SK-N-SH treated with all-trans-retinoic acid at 6 μM for 48 hours (cell line): Measurements from ENCODE around the gene UBE2S.

Experiments
- ARNTL ChIP-seq: fragments of 450-650 bp; formaldehyde crosslinking; IDR thresholded peaks from 2 replicates; pipeline ENCODE4 v1.5.0; 2020; ENCODE audit warnings: low read depth, mild to moderate bottlenecking, moderate library complexity, borderline replicate concordance
- ESRRG ChIP-seq: fragments of 250-450 bp; sonication (Bioruptor Pico); IDR thresholded peaks from 2 replicates; pipeline ENCODE4 v1.6.1; 2021; ENCODE audit warnings: mild to moderate bottlenecking
- GLIS3 ChIP-seq: fragments of 250-450 bp; sonication (Bioruptor Pico); IDR thresholded peaks from 2 replicates; pipeline ENCODE4 v1.5.0; 2020; ENCODE audit warnings: mild to moderate bottlenecking, moderate library complexity
- RARB ChIP-seq: fragments of 250-450 bp; sonication (Bioruptor Pico); IDR thresholded peaks from 2 replicates; pipeline ENCODE4 v1.8.0; 2021; ENCODE audit warnings: mild to moderate bottlenecking, moderate library complexity
- ZFP3 ChIP-seq: fragments of 250-450 bp; sonication (Bioruptor Pico); IDR thresholded peaks from 2 replicates; pipeline ENCODE4 v1.5.0; 2020; ENCODE audit warnings: mild to moderate bottlenecking, moderate library complexity
- ZFP30 ChIP-seq: fragments of 450-650 bp; formaldehyde crosslinking; IDR thresholded peaks from 2 replicates; pipeline ENCODE4 v1.5.0; 2022; ENCODE audit warnings: mild to moderate bottlenecking, moderate library complexity
- ZNF8 ChIP-seq: fragments of 450-650 bp; formaldehyde crosslinking; IDR thresholded peaks from 2 replicates; pipeline ENCODE4 v1.5.0; 2020; ENCODE audit warnings: mild to moderate bottlenecking, moderate library complexity
- TF ChIP-seq, protein P1 (sequence below): fragments of 250-450 bp; sonication (Bioruptor Pico); IDR thresholded peaks from 2 replicates; pipeline ENCODE4 v1.8.0; 2020; ENCODE audit warnings: mild to moderate bottlenecking, moderate library complexity, borderline replicate concordance
- TF ChIP-seq, protein P2 (sequence below): fragments of 250-450 bp; sonication (Bioruptor Pico); IDR thresholded peaks from 2 replicates; pipeline ENCODE4 v1.8.0; 2021; ENCODE audit warnings: low read depth, mild to moderate bottlenecking, moderate library complexity, borderline replicate concordance
- TF ChIP-seq, protein P3 (sequence below): fragments of 250-450 bp; sonication (Bioruptor Pico); IDR thresholded peaks from 2 replicates; pipeline ENCODE4 v1.5.1; 2021; ENCODE audit warnings: mild to moderate bottlenecking, moderate library complexity

DNA sequence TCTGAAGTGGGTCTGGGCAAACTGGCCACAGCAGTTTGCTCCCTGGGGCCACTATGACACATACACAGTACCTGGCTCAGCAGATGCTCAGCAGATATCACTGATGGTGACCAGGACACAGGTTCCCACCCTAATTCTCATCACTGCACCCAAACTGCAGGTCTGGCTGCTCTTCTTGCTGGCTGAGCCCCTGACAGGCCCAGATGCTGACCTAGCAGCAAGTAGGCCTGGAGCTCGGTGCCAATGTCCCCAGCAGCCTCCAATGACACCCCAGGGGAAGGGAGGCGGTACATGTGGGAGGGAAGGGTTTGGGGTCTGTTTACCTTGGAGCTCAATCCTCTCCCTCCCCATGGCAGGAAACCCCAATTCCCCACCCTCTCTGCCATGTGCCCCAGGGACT is 5.1 kb downstream of the UBE2S start:
- TF ChIP-seq ZNF8 (CRISPR knock-in tag) (no peak), RARB (CRISPR knock-in tag) (no peak), ZFP30 (no peak), ZFP3 (CRISPR knock-in tag) (no peak), GLIS3 (CRISPR knock-in tag) (no peak), ARNTL (no peak), ESRRG (CRISPR knock-in tag) (no peak)
- TF ChIP-seq, protein P1, sequence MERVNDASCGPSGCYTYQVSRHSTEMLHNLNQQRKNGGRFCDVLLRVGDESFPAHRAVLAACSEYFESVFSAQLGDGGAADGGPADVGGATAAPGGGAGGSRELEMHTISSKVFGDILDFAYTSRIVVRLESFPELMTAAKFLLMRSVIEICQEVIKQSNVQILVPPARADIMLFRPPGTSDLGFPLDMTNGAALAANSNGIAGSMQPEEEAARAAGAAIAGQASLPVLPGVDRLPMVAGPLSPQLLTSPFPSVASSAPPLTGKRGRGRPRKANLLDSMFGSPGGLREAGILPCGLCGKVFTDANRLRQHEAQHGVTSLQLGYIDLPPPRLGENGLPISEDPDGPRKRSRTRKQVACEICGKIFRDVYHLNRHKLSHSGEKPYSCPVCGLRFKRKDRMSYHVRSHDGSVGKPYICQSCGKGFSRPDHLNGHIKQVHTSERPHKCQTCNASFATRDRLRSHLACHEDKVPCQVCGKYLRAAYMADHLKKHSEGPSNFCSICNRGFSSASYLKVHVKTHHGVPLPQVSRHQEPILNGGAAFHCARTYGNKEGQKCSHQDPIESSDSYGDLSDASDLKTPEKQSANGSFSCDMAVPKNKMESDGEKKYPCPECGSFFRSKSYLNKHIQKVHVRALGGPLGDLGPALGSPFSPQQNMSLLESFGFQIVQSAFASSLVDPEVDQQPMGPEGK (CRISPR knock-in tag) = no peak
- TF ChIP-seq, protein P2, sequence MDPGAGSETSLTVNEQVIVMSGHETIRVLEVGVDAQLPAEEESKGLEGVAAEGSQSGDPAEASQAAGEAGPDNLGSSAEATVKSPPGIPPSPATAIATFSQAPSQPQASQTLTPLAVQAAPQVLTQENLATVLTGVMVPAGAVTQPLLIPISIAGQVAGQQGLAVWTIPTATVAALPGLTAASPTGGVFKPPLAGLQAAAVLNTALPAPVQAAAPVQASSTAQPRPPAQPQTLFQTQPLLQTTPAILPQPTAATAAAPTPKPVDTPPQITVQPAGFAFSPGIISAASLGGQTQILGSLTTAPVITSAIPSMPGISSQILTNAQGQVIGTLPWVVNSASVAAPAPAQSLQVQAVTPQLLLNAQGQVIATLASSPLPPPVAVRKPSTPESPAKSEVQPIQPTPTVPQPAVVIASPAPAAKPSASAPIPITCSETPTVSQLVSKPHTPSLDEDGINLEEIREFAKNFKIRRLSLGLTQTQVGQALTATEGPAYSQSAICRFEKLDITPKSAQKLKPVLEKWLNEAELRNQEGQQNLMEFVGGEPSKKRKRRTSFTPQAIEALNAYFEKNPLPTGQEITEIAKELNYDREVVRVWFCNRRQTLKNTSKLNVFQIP (CRISPR knock-in tag) = no peak
- TF ChIP-seq, protein P3, sequence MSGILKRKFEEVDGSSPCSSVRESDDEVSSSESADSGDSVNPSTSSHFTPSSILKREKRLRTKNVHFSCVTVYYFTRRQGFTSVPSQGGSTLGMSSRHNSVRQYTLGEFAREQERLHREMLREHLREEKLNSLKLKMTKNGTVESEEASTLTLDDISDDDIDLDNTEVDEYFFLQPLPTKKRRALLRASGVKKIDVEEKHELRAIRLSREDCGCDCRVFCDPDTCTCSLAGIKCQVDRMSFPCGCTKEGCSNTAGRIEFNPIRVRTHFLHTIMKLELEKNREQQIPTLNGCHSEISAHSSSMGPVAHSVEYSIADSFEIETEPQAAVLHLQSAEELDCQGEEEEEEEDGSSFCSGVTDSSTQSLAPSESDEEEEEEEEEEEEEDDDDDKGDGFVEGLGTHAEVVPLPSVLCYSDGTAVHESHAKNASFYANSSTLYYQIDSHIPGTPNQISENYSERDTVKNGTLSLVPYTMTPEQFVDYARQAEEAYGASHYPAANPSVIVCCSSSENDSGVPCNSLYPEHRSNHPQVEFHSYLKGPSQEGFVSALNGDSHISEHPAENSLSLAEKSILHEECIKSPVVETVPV (CRISPR knock-in tag) = no peak
